Measurements from ENCODE around the gene USP15.

USP15 gene

GRCh38 chr12:62288328-62288727 lies 28.1 kb downstream of the USP15 start:
- no peak for DNase-seq

- DNase-seq, result no peak
These were observed 30.6 kb downstream of the USP15 start for GRCh38 chr12:62290846-62291245.

- peak; percentile 34 for DNase-seq
These were observed 31.9 kb downstream of the USP15 start for GRCh38 chr12:62291864-62292760.

- no peak for DNase-seq
These were observed 32.6 kb downstream of the USP15 start for GRCh38 chr12:62292761-62293344.

- no peak for DNase-seq
These were observed 34.2 kb downstream of the USP15 start for GRCh38 chr12:62294378-62294777.

GRCh38 chr12:62296001-62296400 lies 35.8 kb downstream of the USP15 start:
- peak; percentile 47 for DNase-seq

GRCh38 chr12:62297321-62297720 lies 37.1 kb downstream of the USP15 start:
- no peak for DNase-seq

GRCh38 chr12:62299617-62300016 lies 39.4 kb downstream of the USP15 start:
- no peak for DNase-seq

- no peak for DNase-seq
These were observed 41.0 kb downstream of the USP15 start for GRCh38 chr12:62301080-62301798.

- no peak for DNase-seq
These were observed 41.6 kb downstream of the USP15 start for GRCh38 chr12:62301799-62302133.

GRCh38 chr12:62304560-62304959 lies 44.4 kb downstream of the USP15 start:
- no peak for DNase-seq

- DNase-seq, result no peak
These were observed 45.6 kb downstream of the USP15 start for GRCh38 chr12:62305778-62306177.

GRCh38 chr12:62306569-62307530 lies 46.6 kb downstream of the USP15 start:
- peak; percentile 33 for DNase-seq

- DNase-seq, result peak; percentile 36
These were observed 48.0 kb downstream of the USP15 start for GRCh38 chr12:62308201-62308600.

GRCh38 chr12:62313727-62314380 lies 53.6 kb downstream of the USP15 start:
- DNase-seq, result no peak

GRCh38 chr12:62317017-62317416 lies 56.8 kb downstream of the USP15 start:
- no peak for DNase-seq

GRCh38 chr12:62319058-62319457 lies 58.9 kb downstream of the USP15 start:
- peak; percentile 63 for DNase-seq

- DNase-seq, result peak; percentile 88
These were observed 59.9 kb downstream of the USP15 start for GRCh38 chr12:62320054-62320453.

GRCh38 chr12:62323386-62323785 lies 63.2 kb downstream of the USP15 start:
- no peak for DNase-seq

GRCh38 chr12:62328296-62328921 lies 68.2 kb downstream of the USP15 start:
- DNase-seq, result peak; percentile 30

- DNase-seq, result no peak
These were observed 71.1 kb downstream of the USP15 start for GRCh38 chr12:62331306-62331705.

- DNase-seq, result no peak
These were observed 72.4 kb downstream of the USP15 start for GRCh38 chr12:62332598-62332997.

All from hematopoietic multipotent progenitor cell treated with erythropoietin and hydrocortisone succinate and interleukin-3 and kit ligand, for 8 days (in vitro differentiated cells).